Inferior parietal cortex (tissue), 1 donor: ENCODE data around the gene KCNG3.
"Not testable (repeated sequence)": the region's sequence is repeated elsewhere in the genome, so short reads cannot be mapped to it uniquely, and the experiment has no call there.

ENCODE experiments used
- DNase-seq: peaks from one replicate; pipeline ENCODE4 v3.0.0-alpha.2; 2016; ENCODE audit errors: extremely low spot score

KCNG3 gene

DNA sequence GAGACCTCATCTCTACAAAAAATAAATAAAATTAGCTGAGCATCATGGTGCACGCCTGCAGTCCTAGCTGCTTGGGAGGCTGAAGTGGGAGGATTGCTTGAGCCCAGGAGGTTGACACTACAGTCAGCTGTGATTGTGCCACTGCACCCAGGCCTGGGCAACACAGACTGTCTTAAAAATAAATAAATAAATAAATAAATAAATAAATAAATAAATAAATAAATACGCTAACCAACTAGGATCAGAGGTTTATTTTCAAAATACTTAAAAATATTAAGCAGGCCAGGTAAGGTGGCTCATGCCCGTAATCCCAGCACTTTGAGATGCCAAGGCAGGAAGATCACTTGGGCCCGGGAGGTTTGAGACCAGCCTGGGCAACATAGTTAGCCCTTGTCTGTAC, 63.6 kb downstream of the KCNG3 start:
- DNase-seq = no peak

DNA sequence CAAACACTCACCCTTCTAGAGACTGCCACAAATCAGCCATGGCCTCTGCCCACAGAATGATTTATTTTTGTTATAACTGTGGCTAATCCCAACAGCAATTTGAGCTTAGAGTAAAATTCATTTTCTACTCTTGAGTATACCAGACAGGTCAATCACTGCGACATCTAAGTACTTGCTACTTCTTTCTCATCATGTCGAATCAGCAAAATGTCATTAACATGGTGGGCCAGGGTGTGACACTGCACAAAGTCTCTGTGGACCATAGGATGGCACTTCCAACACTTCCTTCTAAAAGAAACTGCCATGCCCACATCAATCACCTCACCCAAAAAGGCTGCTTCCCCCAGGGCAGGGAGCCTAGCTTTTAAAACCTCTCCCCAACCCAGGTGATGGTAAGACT, 64.4 kb downstream of the KCNG3 start:
- no peak for DNase-seq

DNA sequence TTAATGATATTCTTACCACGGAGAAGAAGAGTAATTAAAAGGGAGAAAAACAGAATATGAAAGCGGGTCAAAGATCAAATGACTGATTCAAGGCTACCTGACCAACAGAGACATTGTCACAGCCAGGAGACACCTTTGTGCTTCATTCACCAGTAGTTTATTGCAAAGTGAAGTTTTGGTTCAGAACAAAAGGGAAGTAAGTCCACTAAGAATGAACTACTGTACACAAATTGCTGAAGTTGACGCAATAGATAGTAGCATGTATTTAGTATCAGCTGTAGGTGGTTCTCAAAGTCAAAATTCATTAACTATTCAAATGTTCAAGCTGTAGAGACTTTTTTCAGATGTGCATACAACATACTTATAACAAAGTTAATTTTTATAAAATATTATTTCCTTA, 68.1 kb downstream of the KCNG3 start:
- no peak for DNase-seq

DNA sequence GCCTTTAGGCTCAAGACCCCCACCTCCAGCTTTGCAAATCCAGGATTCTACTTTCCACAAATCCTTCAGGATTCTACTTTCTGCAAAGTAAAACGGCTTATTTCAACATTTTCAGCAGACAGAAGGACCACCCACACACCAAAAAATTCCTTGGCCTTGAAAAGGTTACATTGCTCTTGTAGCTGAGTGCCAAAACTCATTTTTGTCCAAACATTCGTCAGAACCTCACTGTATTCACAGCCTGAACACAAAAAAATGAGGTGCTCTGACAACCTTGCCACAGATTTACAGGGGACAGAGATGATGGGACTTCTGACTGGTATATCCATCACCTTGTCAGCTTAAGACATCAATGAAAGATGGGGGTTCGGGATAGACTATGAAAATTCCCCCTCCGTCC, 69.7 kb downstream of the KCNG3 start:
- no peak for DNase-seq

DNA sequence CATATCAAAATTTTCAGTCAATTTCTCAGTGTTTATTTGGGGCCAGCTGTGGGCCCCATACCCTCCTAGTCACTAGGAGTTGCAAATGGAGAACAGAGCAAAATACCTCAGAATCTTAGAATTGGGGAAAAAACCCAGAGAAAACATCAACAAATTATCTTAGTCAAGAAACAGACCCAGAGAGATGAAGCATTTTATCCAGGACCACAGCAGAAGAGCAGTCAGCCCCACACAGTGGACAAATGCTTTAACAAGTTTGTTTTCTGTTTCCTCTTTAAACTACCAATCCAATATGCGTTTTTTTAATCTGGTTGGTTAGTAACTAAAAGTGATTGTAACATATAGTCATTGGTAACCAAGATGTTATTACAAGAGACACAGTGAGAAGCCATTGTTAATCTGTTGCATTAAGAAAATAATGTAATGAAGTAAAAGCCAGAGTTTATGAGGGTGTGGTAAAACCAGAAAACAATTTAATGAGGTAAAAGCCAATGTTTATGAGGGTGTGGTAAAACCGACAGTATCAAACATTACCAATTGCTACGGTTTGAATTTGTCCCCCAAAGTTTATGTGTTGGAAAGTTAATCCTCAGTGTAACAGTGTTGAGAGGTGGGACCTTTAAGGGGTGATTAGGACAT, 72.1 kb downstream of the KCNG3 start:
- DNase-seq = no peak

DNA sequence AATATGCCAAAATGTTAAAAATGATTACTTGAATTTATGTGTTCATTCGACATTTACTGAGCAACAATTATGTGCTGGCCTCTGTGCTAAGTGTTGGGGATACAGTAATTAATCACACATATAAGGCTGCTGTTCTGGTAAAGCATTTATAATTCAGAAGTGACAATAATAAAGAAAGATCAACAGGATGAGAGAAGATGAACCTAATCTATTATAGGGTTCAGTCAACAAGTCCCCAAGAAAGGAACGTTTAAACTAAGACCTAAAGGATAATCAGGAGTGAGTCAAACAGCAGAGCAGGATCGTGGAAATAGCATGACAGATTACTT, 72.7 kb downstream of the KCNG3 start:
- DNase-seq = no peak

DNA sequence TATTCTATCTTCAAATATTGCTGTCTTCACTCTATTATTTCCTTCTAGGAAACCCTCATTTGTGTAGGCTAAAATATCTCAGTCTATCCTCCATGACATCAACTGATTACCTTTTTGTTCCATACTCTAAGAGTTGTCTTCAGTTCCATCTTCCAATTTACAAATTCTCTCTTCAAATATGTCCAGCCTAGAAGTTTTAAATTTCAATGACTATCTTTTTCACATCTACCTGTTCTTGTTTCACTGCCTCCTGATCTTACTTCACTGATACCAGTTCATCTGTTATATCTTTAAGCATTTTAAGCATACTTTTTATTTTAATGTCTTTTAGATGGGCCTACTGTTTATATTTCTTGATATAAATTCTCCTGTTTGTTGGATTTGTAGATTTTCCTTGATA, 79.1 kb downstream of the KCNG3 start:
- no peak for DNase-seq

DNA sequence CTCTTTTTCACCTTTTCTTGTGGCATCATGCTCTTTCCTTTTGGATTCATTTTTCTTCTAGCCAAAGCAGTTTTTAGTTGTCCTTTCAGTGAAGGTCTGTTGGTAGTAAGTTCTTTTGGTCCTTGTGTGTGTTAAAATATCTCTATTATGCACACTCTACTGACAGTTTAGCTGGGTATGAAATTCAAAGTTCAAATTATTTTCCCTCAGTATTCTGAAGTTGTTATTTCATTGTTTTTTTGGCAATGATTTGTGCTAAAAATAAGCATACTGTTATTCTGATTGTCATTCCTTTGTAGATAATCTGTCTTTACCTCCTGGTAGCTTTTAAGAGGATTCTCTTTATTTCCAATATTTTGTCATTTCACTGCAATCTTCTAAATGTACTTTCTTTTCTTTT, 79.6 kb downstream of the KCNG3 start:
- DNase-seq = no peak

DNA sequence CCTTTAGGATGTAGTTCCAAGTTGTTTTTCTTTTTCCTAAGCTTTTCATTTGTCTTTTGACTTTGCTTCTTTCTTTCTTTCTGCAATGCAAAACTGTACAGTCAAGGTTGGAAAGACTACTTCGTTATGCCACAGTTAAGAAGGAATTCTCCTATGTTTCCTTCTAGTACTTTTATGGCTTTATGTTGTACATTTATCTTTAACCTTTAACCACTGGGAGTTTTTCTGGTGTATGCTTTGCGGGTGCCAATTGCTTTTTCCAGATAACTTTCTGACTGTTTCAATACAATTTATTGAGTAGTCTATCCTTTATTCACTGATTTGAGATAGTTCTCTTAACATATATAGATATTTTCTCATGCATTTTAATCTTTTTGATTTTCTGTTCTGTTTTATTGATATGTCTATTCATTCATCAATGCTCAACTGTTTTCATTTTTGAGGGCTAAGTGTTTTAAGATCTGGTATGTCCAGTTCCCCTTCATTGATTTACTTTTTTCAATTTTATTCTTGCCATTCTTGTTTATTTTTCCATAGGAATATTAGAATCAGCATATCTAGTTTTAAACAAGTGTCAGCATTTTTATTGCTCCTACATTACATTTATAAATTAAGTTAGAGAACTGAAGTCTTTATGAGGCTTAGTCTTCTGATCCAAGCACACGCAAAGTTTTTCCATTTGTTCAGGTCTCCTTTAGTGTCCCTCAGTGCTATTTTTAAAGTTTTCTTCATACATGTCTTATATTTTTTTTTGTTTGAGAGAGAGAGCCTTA, 82.9 kb downstream of the KCNG3 start:
- DNase-seq = no peak

DNA sequence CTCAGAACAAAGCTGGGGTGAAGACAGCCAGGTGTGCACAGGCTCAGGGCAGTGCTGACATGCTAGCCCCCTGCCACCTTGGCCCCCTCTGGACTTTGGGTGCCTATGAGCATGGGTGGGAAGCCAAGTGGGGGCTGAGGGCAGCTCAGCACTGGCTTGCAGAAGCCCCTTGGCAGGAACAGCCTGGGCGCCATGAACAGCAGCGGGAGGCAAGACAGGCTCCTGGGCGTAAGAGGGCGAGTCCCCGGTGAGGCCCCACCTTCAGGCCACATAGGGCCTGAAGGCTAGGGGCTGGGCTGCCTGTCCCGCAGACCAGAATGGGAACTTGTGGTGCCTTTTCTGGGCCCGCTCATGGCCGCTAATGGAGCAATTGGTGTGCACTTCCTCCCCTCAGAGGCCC, 85.8 kb downstream of the KCNG3 start:
- DNase-seq = no peak

DNA sequence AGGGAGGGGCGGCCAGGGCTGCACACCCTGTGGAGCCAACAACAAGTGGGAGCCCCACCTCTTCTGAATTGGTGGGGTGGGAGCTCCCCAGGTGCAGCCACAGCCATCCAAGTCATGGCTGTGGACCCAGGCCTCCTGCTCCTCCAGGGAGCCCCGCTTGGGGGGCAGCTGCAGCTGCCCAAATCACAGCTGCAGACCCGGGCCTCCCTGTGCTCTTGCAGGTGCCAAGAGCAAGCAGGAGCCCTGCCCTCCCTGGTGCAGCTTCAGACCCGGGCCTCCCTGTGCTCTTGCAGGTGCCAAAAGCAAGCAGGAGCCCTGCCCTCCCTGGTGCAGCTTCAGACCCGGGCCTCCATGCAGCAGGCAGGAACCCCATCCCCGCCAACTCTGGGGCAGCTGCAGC, 86.3 kb downstream of the KCNG3 start:
- DNase-seq = no peak

DNA sequence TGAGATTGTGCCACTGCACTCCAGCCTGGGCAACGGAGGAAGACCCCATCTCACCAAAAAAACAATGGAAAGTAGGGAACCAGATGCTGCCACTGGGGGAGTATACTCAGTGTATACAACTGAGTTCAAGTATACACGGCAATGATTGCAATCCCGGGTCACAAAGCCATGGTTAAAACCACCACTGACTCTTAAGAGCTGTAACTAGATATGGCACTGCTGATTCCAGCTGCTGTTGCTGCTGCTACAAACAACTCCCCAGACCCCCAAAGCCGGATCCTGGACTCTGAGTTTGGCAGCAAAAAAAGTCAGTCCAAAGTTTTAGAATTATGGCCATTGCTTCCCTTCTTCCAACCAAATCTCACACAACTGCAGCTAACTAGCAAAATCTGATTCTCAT, 89.1 kb downstream of the KCNG3 start:
- no peak for DNase-seq

DNA sequence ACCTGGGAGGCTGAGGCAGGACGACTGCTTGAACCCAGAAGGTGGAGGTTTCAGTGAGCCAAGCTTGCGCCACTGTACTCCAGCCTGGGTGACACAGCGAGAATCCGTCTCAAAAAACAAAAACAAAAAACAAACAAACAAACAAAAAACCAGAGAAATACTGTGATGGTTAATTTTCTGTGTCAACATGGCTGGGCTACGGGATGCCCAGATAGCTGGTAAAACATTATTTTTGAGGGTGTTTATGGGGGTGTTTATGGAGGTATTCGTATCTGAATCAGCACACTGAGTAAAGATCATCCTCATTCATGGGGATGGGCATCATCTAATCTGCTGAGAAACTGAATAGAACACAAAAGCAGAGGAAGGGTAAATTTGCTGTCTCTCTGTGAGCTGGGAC, 92.0 kb downstream of the KCNG3 start:
- DNase-seq = no peak

DNA sequence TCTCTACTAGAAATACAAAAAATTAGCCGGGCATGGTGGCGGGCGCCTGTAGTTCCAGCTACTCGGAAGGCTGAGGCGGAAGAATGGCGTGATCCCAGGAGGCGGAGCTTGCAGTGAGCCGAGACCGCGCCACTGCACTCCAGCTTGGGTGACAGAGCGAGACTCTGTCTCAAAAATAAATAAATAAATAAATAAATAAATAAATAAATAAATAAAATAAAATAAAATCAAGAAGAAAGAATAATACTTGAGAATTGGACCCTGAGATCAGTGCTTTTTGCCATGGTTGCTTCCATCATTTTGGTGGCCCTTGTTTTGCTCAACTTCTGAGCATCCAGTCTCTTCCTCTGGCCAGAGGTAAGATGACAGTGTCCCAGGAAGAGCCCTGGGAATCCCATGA, 95.7 kb downstream of the KCNG3 start:
- DNase-seq = not testable (repeated sequence)

DNA sequence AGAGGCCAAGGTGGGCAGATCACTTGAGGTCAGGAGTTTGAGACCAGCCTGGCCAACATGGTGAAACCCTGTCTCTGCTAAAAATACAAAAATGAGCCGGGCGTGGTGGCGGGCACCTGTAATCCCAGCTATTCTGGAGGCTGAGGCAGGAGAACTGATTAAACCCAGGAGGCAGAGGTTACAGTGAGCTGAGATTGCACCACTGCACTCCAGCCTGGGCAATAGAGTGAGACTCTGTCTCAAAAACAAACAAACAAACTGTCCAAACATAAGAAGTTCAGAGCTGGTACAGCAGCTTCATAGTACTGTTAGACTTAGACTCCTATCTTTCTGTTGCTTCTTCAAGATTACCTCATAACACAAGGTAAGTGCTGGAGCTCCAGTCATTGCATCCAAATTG, 100.5 kb downstream of the KCNG3 start:
- DNase-seq = not testable (repeated sequence)

DNA sequence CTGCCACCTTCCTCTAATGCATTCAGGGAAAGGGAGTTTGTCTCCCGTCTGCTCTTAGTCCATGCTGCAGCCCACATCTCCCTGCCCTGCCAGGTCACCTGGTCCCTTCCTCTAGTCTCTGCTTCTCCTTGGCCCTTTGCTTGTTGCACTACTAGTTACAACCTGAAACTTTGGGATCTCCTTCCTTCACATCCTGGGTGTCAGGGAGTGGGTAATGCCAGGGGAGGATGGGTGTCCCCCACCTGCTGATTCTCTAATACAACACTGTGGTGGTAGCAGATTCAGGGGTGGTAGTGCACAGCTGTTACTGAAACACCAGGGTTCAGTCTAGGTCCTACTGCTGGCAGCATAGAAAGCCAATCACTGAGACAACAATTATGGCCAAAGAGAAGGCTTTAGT, 101.6 kb downstream of the KCNG3 start:
- no peak for DNase-seq
